Osteoblast (primary cell): Measurements from ENCODE around the gene POLA1. TPM values are rescaled to one million over a fixed set of nuclear protein-coding genes. Genes with fewer than 3 reads are reported as not detected.

Experiments
- DNase-seq: peaks from one replicate; pipeline ENCODE4 v3.0.0; 2011; ENCODE audit warnings: low spot score, mixed read lengths; ENCODE audit not compliant: insufficient read length; ENCODE audit errors: missing footprints
- H2AFZ ChIP-seq: 2 replicates; pipeline ENCODE4 v1.6.0; 2011; ENCODE audit warnings: mild to moderate bottlenecking, low read length
- H3K27ac ChIP-seq: 2 replicates; pipeline ENCODE4 v1.5.1; 2011; ENCODE audit warnings: mild to moderate bottlenecking, low read depth, low read length, moderate library complexity
- H3K27me3 ChIP-seq: 2 replicates; pipeline ENCODE4 v1.6.0; 2012; ENCODE audit warnings: mild to moderate bottlenecking, control low read depth, inconsistent platforms, low read length, moderate library complexity; ENCODE audit not compliant: insufficient read depth
- H3K36me3 ChIP-seq: 2 replicates; pipeline ENCODE4 v1.5.1; 2011; ENCODE audit warnings: mild to moderate bottlenecking, low read length, control low read depth, moderate library complexity; ENCODE audit not compliant: insufficient read depth
- H3K4me1 ChIP-seq: 2 replicates; pipeline ENCODE4 v1.5.1; 2011; ENCODE audit warnings: mild to moderate bottlenecking, low read length, control low read depth, moderate library complexity; ENCODE audit not compliant: insufficient read depth
- H3K4me2 ChIP-seq: 2 replicates; pipeline ENCODE4 v1.6.0; 2011; ENCODE audit warnings: mild to moderate bottlenecking, low read length; ENCODE audit not compliant: insufficient read depth
- H3K4me3 ChIP-seq: fragments of 200-600 bp; sonication (generic); 3 replicates; pipeline ENCODE4 v1.5.1; 2012; ENCODE audit warnings: mild to moderate bottlenecking, low read length, inconsistent platforms; ENCODE audit not compliant: insufficient read depth
- H3K79me2 ChIP-seq: 2 replicates; pipeline ENCODE4 v1.6.0; 2012; ENCODE audit warnings: mild to moderate bottlenecking, low read length, control low read depth, inconsistent platforms; ENCODE audit not compliant: insufficient read depth
- H3K9me3 ChIP-seq: 2 replicates; pipeline ENCODE4 v1.5.1; 2011; ENCODE audit warnings: low read depth, low read length, control low read depth
- H4K20me1 ChIP-seq: 2 replicates; pipeline ENCODE4 v1.6.0; 2012; ENCODE audit warnings: mild to moderate bottlenecking, low read length, control low read depth; ENCODE audit not compliant: insufficient read depth
- total RNA-seq: library from RNA; depleted of rRNA; stranded (reverse); fragments of >200 nt; gene quantifications from 2 replicates; pipeline ENCODE4 v1.2.3, GENCODE V29; 2012
- TF ChIP-seq, protein P1 (sequence below): IDR thresholded peaks from 2 replicates; pipeline ENCODE4 v1.5.1; 2011; ENCODE audit warnings: mild to moderate bottlenecking, low read depth, low read length, moderate library complexity; ENCODE audit errors: extremely low read depth

POLA1 gene
- total RNA-seq, 1 donor = 11.9 TPM

DNA sequence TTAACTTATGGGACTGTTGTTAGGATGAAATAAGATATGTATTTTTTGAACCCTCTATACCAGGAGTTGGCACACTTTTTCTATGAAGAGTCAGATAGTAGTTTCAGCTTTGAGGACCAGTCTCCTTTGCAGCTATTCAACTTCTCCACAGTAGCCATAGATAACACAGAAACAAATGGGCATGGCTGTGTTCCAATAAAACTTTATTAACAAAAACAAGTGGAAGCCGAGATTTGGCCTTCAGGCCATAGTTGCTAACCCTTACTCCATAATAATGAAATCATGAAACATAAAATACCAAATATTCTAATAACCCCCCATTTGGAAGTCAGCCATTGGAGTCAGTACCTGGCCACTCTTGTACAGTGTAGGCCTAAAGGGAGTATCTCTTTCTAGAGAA is 291.4 kb downstream of the POLA1 start:
- no peaks in the 10 kb centered on the region for H3K36me3 ChIP-seq
- H2AFZ ChIP-seq = no peak overlapping the region
- no peak overlapping the region for H3K4me3 ChIP-seq
- H3K27ac ChIP-seq = no peak overlapping the region
- H3K79me2 ChIP-seq = no peaks in the 10 kb centered on the region
- no peaks in the 10 kb centered on the region for H4K20me1 ChIP-seq
- H3K4me1 ChIP-seq = no peaks in the 10 kb centered on the region
- H3K4me2 ChIP-seq = no peak overlapping the region
- H3K27me3 ChIP-seq = no peaks in the 10 kb centered on the region
- no peaks in the 10 kb centered on the region for H3K9me3 ChIP-seq
- TF ChIP-seq, protein P1, sequence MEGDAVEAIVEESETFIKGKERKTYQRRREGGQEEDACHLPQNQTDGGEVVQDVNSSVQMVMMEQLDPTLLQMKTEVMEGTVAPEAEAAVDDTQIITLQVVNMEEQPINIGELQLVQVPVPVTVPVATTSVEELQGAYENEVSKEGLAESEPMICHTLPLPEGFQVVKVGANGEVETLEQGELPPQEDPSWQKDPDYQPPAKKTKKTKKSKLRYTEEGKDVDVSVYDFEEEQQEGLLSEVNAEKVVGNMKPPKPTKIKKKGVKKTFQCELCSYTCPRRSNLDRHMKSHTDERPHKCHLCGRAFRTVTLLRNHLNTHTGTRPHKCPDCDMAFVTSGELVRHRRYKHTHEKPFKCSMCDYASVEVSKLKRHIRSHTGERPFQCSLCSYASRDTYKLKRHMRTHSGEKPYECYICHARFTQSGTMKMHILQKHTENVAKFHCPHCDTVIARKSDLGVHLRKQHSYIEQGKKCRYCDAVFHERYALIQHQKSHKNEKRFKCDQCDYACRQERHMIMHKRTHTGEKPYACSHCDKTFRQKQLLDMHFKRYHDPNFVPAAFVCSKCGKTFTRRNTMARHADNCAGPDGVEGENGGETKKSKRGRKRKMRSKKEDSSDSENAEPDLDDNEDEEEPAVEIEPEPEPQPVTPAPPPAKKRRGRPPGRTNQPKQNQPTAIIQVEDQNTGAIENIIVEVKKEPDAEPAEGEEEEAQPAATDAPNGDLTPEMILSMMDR = no peak
- no peak for DNase-seq

DNA sequence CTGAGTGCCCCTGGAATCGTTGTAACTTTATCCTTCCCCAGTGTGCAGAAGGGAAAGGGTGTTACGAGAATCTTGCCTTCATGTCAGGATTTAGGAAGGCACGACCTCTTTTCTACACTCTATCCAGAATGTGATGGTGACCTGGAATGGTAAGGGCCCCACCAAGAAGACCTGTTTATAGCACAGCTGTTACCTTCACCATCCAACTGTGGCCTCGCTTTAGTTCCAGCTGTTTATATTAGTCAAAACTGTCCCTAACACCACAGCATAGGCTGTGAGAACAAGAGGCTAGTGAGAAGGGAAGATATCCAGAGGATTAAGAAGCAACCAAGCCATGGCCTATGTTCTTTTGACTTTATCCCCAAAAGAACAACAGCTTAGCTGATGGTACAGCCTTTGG is 294.0 kb downstream of the POLA1 start:
- Histone ChIP-seq H3K4me1 (no peaks in the 10 kb centered on the region), H3K27me3 (no peaks in the 10 kb centered on the region), H3K27ac (no peak overlapping the region), H3K4me3 (no peak overlapping the region), H2AFZ (no peak overlapping the region), H3K79me2 (no peaks in the 10 kb centered on the region), H3K36me3 (no peaks in the 10 kb centered on the region), H4K20me1 (no peaks in the 10 kb centered on the region), H3K4me2 (no peak overlapping the region), H3K9me3 (no peaks in the 10 kb centered on the region)
- DNase-seq = no peak
- TF ChIP-seq, protein P1 = no peak

DNA sequence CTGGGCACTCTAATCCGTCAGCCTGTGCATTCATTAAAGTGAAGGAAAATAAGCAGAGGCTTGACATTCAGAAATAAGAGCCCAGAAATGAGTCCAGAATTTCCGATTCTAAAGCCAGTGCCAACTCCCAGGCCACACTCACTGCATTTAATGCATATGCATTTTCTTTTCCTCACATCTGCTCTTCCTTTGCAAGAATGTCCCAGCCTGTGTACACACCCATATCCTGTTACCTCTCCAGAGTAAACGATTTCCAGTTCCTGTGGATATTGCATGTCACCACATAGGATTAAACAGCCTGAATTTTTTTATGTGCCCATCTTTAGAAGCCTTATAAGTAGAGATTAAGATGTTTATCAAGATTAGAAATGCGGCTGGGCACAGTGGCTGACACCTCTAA is 294.6 kb downstream of the POLA1 start:
- TF ChIP-seq, protein P1 = no peak

GRCh38 chrX:24990535-24990934 is 296.8 kb downstream of the POLA1 start:
- H3K4me2 ChIP-seq = no peak overlapping the region
- H3K4me3 ChIP-seq = no peak overlapping the region
- H3K27ac ChIP-seq = no peak overlapping the region
- TF ChIP-seq, protein P1 = no peak
- DNase-seq = no peak
- H3K27me3 ChIP-seq = no peaks in the 10 kb centered on the region
- H3K36me3 ChIP-seq = no peaks in the 10 kb centered on the region
- no peaks in the 10 kb centered on the region for H3K9me3 ChIP-seq
- no peaks in the 10 kb centered on the region for H3K4me1 ChIP-seq
- no peaks in the 10 kb centered on the region for H4K20me1 ChIP-seq
- H3K79me2 ChIP-seq = no peaks in the 10 kb centered on the region
- no peak overlapping the region for H2AFZ ChIP-seq

More for the DNA sequence above, 294.6 kb downstream of the POLA1 start:
- Histone ChIP-seq H3K4me3 (no peak overlapping the region), H4K20me1 (no peaks in the 10 kb centered on the region), H3K4me2 (no peak overlapping the region), H3K79me2 (no peaks in the 10 kb centered on the region), H3K9me3 (no peaks in the 10 kb centered on the region), H3K4me1 (no peaks in the 10 kb centered on the region), H3K27ac (no peak overlapping the region), H2AFZ (no peak overlapping the region), H3K36me3 (no peaks in the 10 kb centered on the region), H3K27me3 (no peaks in the 10 kb centered on the region)
- no peak for DNase-seq
